Gastrocnemius medialis (tissue), 4 donors: ENCODE results near the gene GABPA.

Experiments used
- CTCF ChIP-seq, 5 experiments: fragments of 450-650 bp in 3 of 5; fragments of 200-600 bp in 2 of 5; sonication (generic) in 2 of 5; IDR thresholded peaks in 4 of 5; conservative IDR thresholded peaks in 1 of 5; 1 replicate in 4 of 5; 2 replicates in 1 of 5; pipeline ENCODE4 v1.5.1; 2016 to 2019; ENCODE audit warnings: antibody characterized with exemption in 5 of 5, mild to moderate bottlenecking in 3 of 5, moderate library complexity in 3 of 5
- POLR2A ChIP-seq, 2 donors: fragments of 450-650 bp; IDR thresholded peaks; one replicate each; pipeline ENCODE4 v1.6.1; 2017; ENCODE audit warnings: antibody characterized with exemption in 2 of 2, mild to moderate bottlenecking in 2 of 2, moderate library complexity in 2 of 2

- TF ChIP-seq POLR2A (IDR thresholded peaks at IDR 0.05) = no peak
- no peak for TF ChIP-seq CTCF (IDR thresholded peaks at IDR 0.05 in 4 of 5, conservative IDR thresholded peaks at IDR 0.05 in 1 of 5)
Measured at GRCh38 chr21:25750085-25750484, 15.3 kb downstream of the GABPA start.
